ENCODE results near the gene SKAP1. TPM values are rescaled to one million over a fixed set of nuclear protein-coding genes. Genes with fewer than 3 reads are reported as not detected.
"Not testable (repeated sequence)": the region's sequence is repeated elsewhere in the genome, so short reads cannot be mapped to it uniquely, and the experiment has no call there.

SKAP1 gene
- total RNA-seq, 5 donors from 2014 or later (not counting 1 experiment from before 2014, with no cell fraction given): 71.5 to 142 (median 80.4) TPM

DNA sequence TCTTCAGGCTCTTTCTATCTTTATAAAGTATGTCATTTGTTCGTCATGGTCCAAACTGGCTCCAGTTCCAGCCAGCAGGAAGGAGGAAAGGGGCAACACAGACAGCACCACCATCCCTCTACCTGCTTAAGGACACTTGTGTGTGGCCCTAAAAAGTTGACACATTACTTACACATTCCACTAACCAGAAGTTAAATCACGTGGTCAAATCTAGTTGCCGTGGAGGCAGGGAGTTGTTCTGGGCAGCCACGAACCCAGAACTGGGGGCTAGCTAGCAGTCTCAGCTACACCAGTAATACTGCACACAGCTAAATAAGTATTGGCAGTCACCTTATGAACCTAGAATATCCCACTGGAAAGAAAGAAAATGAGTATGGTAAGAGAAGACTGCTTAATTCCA is 218.2 kb downstream of the SKAP1 start:
- no peaks in the 10 kb centered on the region for H3K9me3 ChIP-seq
- peaks cover 20% of the 10 kb centered on the region for H3K36me3 Mint-ChIP-seq
- no peak overlapping the region for H3K27ac ChIP-seq (ENCODE audit: low read length)
- H3K4me1 ChIP-seq (ENCODE audit: control insufficient read depth in 1 of 2, extremely low read depth in 1 of 2, insufficient read depth in 2 of 2, low read length in 2 of 2): no peaks in the 10 kb centered on the region
- H3K27me3 ChIP-seq (replicated peaks in 1 of 2; ENCODE audit: control insufficient read depth in 2 of 2, extremely low read depth in 1 of 2, insufficient read depth in 2 of 2, low read length in 1 of 2): no peaks in the 10 kb centered on the region
- H3K4me3 Mint-ChIP-seq: no peak overlapping the region
- no peak overlapping the region for H3K27ac Mint-ChIP-seq
- no peaks in the 10 kb centered on the region for H3K9me3 Mint-ChIP-seq
- no peak overlapping the region for H3K4me3 ChIP-seq (ENCODE audit: control insufficient read depth in 1 of 2, extremely low read depth in 1 of 2, low read length in 1 of 2)
- CTCF ChIA-PET: no interaction called here
- POLR2A ChIA-PET: no interaction called here
- peaks cover 5 to 43% of the 10 kb centered on the region in 2 donors for H3K36me3 ChIP-seq (ENCODE audit: control insufficient read depth in 2 of 2, extremely low read depth in 1 of 2, insufficient read depth in 1 of 2, low read length in 1 of 2)
- peaks cover 5 to 30% (median 20%) of the 10 kb centered on the region in 3 donors for H3K4me1 Mint-ChIP-seq
- DNase-seq (no peak), ATAC-seq (replicated peaks in 1 of 4) (no peak)
- 92% methylated on average over 2 of the region's 4 CpGs for WGBS (ENCODE audit: insufficient coverage)
- H3K27me3 Mint-ChIP-seq: no peaks in the 10 kb centered on the region

- Histone ChIP-seq H3K4me3 (ENCODE audit: control insufficient read depth in 1 of 2, extremely low read depth in 1 of 2, low read length in 1 of 2) (no peak overlapping the region), H3K4me1 (ENCODE audit: control insufficient read depth in 1 of 2, extremely low read depth in 1 of 2, insufficient read depth in 2 of 2, low read length in 2 of 2) (no peaks in the 10 kb centered on the region), H3K27me3 (replicated peaks in 1 of 2; ENCODE audit: control insufficient read depth in 2 of 2, extremely low read depth in 1 of 2, insufficient read depth in 2 of 2, low read length in 1 of 2) (no peaks in the 10 kb centered on the region), H3K36me3 (ENCODE audit: control insufficient read depth in 2 of 2, extremely low read depth in 1 of 2, insufficient read depth in 1 of 2, low read length in 1 of 2) (peaks cover 5 to 42% of the 10 kb centered on the region in 2 donors), H3K27ac (ENCODE audit: low read length) (no peak overlapping the region), H3K9me3 (no peaks in the 10 kb centered on the region)
- Mint-ChIP-seq H3K27ac (peak overlapping the region in 1 of 2 donors; percentile 30), H3K36me3 (peaks cover 18% of the 10 kb centered on the region), H3K4me3 (no peak overlapping the region), H3K4me1 (peaks cover 5 to 28% (median 20%) of the 10 kb centered on the region in 3 donors), H3K9me3 (no peaks in the 10 kb centered on the region), H3K27me3 (no peaks in the 10 kb centered on the region)
- DNase-seq (no peak), ATAC-seq (replicated peaks in 1 of 4) (no peak)
- ChIA-PET CTCF (interaction anchor here in 1 of 2 donors (0.6 kb wide), 1 partner anchor 263 kb away, joined by 6 read pairs; no protein-coding TSS in a partner anchor), POLR2A (no interaction called here)
Measured at GRCh38 chr17:48211011-48211410, 219.0 kb downstream of the SKAP1 start.

- peaks cover 5 to 37% of the 10 kb centered on the region in 2 donors for H3K36me3 ChIP-seq (ENCODE audit: control insufficient read depth in 2 of 2, extremely low read depth in 1 of 2, insufficient read depth in 1 of 2, low read length in 1 of 2)
- no peak overlapping the region for H3K27ac ChIP-seq (ENCODE audit: low read length)
- WGBS (ENCODE audit: insufficient coverage): 100% methylated on average over 7 of the region's 10 CpGs
- H3K9me3 ChIP-seq: no peaks in the 10 kb centered on the region
- no peaks in the 10 kb centered on the region for H3K27me3 ChIP-seq (replicated peaks in 1 of 2; ENCODE audit: control insufficient read depth in 2 of 2, extremely low read depth in 1 of 2, insufficient read depth in 2 of 2, low read length in 1 of 2)
- no peak overlapping the region for H3K27ac Mint-ChIP-seq
- H3K27me3 Mint-ChIP-seq: no peaks in the 10 kb centered on the region
- peaks cover 16 to 36% (median 31%) of the 10 kb centered on the region in 3 donors for H3K4me1 Mint-ChIP-seq
- no peak overlapping the region for H3K4me3 ChIP-seq (ENCODE audit: control insufficient read depth in 1 of 2, extremely low read depth in 1 of 2, low read length in 1 of 2)
- DNase-seq: no peak
- ATAC-seq (replicated peaks in 1 of 4): no peak
- ChIA-PET CTCF (no interaction called here), POLR2A (no interaction called here)
- peaks cover 20% of the 10 kb centered on the region for H3K36me3 Mint-ChIP-seq
- no peaks in the 10 kb centered on the region for H3K9me3 Mint-ChIP-seq
- H3K4me3 Mint-ChIP-seq: no peak overlapping the region
- no peaks in the 10 kb centered on the region for H3K4me1 ChIP-seq (ENCODE audit: control insufficient read depth in 1 of 2, extremely low read depth in 1 of 2, insufficient read depth in 2 of 2, low read length in 2 of 2)
Measured at GRCh38 chr17:48209973-48210372, 220.0 kb downstream of the SKAP1 start.

- Histone ChIP-seq H3K4me3 (ENCODE audit: control insufficient read depth in 1 of 2, extremely low read depth in 1 of 2, low read length in 1 of 2) (no peak overlapping the region), H3K27me3 (replicated peaks in 1 of 2; ENCODE audit: control insufficient read depth in 2 of 2, extremely low read depth in 1 of 2, insufficient read depth in 2 of 2, low read length in 1 of 2) (no peaks in the 10 kb centered on the region), H3K36me3 (ENCODE audit: control insufficient read depth in 2 of 2, extremely low read depth in 1 of 2, insufficient read depth in 1 of 2, low read length in 1 of 2) (peaks cover 3 to 24% of the 10 kb centered on the region in 2 donors), H3K9me3 (no peaks in the 10 kb centered on the region), H3K27ac (ENCODE audit: low read length) (no peak overlapping the region), H3K4me1 (ENCODE audit: control insufficient read depth in 1 of 2, extremely low read depth in 1 of 2, insufficient read depth in 2 of 2, low read length in 2 of 2) (no peaks in the 10 kb centered on the region)
- Mint-ChIP-seq H3K4me3 (no peak overlapping the region), H3K27ac (no peak overlapping the region), H3K9me3 (no peaks in the 10 kb centered on the region), H3K36me3 (peaks cover 15% of the 10 kb centered on the region), H3K27me3 (no peaks in the 10 kb centered on the region), H3K4me1 (peaks cover 18 to 40% (median 37%) of the 10 kb centered on the region in 3 donors)
- ChIA-PET CTCF (interaction anchor here (0.6 kb wide), 2 partner anchors 32 to 122 kb away, joined by 3 to 4 read pairs; no protein-coding TSS in a partner anchor), POLR2A (interaction anchor here in 1 of 2 donors (0.7 kb wide), 1 partner anchor 31 kb away, joined by 9 read pairs; no protein-coding TSS in a partner anchor)
- DNase-seq (no peak), ATAC-seq (replicated peaks in 1 of 4) (no peak)
- no CpG with 5 or more reads among the region's 7 CpGs for WGBS (ENCODE audit: insufficient coverage)
Measured at GRCh38 chr17:48207776-48208544, 222.1 kb downstream of the SKAP1 start.

GRCh38 chr17:48207036-48207435 is 223.0 kb downstream of the SKAP1 start:
- ATAC-seq (replicated peaks in 1 of 4); H3K9me3 ChIP-seq; H3K27ac ChIP-seq (ENCODE audit: low read length); H3K4me3 ChIP-seq (ENCODE audit: control insufficient read depth in 1 of 2, extremely low read depth in 1 of 2, low read length in 1 of 2); H3K9me3 Mint-ChIP-seq; H3K27ac Mint-ChIP-seq; H3K4me1 ChIP-seq (ENCODE audit: control insufficient read depth in 1 of 2, extremely low read depth in 1 of 2, insufficient read depth in 2 of 2, low read length in 2 of 2); H3K4me3 Mint-ChIP-seq; DNase-seq; CTCF ChIA-PET; H3K27me3 ChIP-seq (replicated peaks in 1 of 2; ENCODE audit: control insufficient read depth in 2 of 2, extremely low read depth in 1 of 2, insufficient read depth in 2 of 2, low read length in 1 of 2); H3K27me3 Mint-ChIP-seq: not testable (repeated sequence)
- H3K36me3 ChIP-seq (ENCODE audit: control insufficient read depth in 2 of 2, extremely low read depth in 1 of 2, insufficient read depth in 1 of 2, low read length in 1 of 2): peaks cover 0 to 15% of the 10 kb centered on the region in 2 donors
- POLR2A ChIA-PET: interaction anchor here in 1 of 2 donors (0.6 kb wide), 1 partner anchor 44 kb away, joined by 5 read pairs; no protein-coding TSS in a partner anchor
- H3K4me1 Mint-ChIP-seq: peaks cover 18 to 44% (median 38%) of the 10 kb centered on the region in 3 donors
- H3K36me3 Mint-ChIP-seq: peaks cover 11% of the 10 kb centered on the region
- WGBS (ENCODE audit: insufficient coverage): no CpG with 5 or more reads among the region's 4 CpGs

DNA sequence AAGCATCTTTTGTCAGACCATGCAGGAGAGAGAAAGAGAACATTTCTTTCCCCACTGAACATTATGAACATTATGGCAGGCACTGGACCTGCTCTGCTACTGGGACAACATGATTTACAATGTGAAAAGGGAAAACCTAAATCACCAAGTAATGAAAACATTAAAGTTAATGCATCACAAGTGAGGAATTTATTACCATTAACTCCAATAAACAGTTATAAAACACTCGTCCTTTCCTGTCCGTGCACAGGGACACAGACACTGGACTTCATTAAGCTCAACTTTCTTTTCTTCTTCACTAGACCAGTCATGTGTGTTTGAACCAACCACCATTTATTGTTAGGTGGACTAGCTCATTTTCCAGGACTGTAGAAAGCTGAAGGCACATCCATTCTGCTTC is 227.1 kb downstream of the SKAP1 start:
- Histone ChIP-seq H3K27me3 (replicated peaks in 1 of 2; ENCODE audit: control insufficient read depth in 2 of 2, extremely low read depth in 1 of 2, insufficient read depth in 2 of 2, low read length in 1 of 2) (no peaks in the 10 kb centered on the region), H3K4me1 (ENCODE audit: control insufficient read depth in 1 of 2, extremely low read depth in 1 of 2, insufficient read depth in 2 of 2, low read length in 2 of 2) (no peaks in the 10 kb centered on the region), H3K4me3 (ENCODE audit: control insufficient read depth in 1 of 2, extremely low read depth in 1 of 2, low read length in 1 of 2) (no peak overlapping the region), H3K9me3 (no peaks in the 10 kb centered on the region), H3K36me3 (ENCODE audit: control insufficient read depth in 2 of 2, extremely low read depth in 1 of 2, insufficient read depth in 1 of 2, low read length in 1 of 2) (peaks cover 4 to 14% of the 10 kb centered on the region in 2 donors), H3K27ac (ENCODE audit: low read length) (no peak overlapping the region)
- DNase-seq: no peak
- no peak overlapping the region for H3K4me3 Mint-ChIP-seq
- no peaks in the 10 kb centered on the region for H3K9me3 Mint-ChIP-seq
- ChIA-PET POLR2A (no interaction called here), CTCF (no interaction called here)
- peaks cover 20% of the 10 kb centered on the region for H3K36me3 Mint-ChIP-seq
- no peak for ATAC-seq (replicated peaks in 1 of 4)
- no CpG with 5 or more reads among the region's 2 CpGs for WGBS (ENCODE audit: insufficient coverage)
- no peak overlapping the region for H3K27ac Mint-ChIP-seq
- H3K4me1 Mint-ChIP-seq: peaks cover 35 to 42% (median 35%) of the 10 kb centered on the region in 3 donors
- H3K27me3 Mint-ChIP-seq: no peaks in the 10 kb centered on the region

Data from T-cell (primary cell).